Measurements from ENCODE around the gene SDCBP2. TPM values are rescaled to one million over a fixed set of nuclear protein-coding genes. Genes with fewer than 3 reads are reported as not detected.
"Not testable (repeated sequence)": the region's sequence is repeated elsewhere in the genome, so short reads cannot be mapped to it uniquely, and the experiment has no call there.

SDCBP2 gene
- total and polyA plus RNA-seq, 10 of the 15 experiments (the other 5 are each of a cell fraction or from before 2014, with no cell fraction given): 0.16 to 2.4 (median 1.1) TPM; not detected in 1

- no peak for TF ChIP-seq MTA3 (IDR thresholded peaks at IDR 0.05; ENCODE audit: borderline replicate concordance, low read length)
- no peak for TF ChIP-seq RFX5 (IDR thresholded peaks at IDR 0.05; ENCODE audit: low read depth, low read length)
- TF ChIP-seq RELA (IDR thresholded peaks at IDR 0.05; ENCODE audit: borderline replicate concordance, partially characterized antibody): no peak
- TF ChIP-seq CUX1 (IDR thresholded peaks at IDR 0.05; ENCODE audit: insufficient replicate concordance, low read depth, low read length): no peak
- TF ChIP-seq RELB (IDR thresholded peaks at IDR 0.05; ENCODE audit: low read depth): no peak
- TF ChIP-seq MEF2B (IDR thresholded peaks at IDR 0.05; ENCODE audit: partially characterized antibody, poor library complexity, severe bottlenecking): no peak
- no peak for TF ChIP-seq ZNF207 (IDR thresholded peaks at IDR 0.05; ENCODE audit: borderline replicate concordance)
- TF ChIP-seq CBFB (IDR thresholded peaks at IDR 0.05; ENCODE audit: low read depth): no peak
- no peak for TF ChIP-seq CEBPB (IDR thresholded peaks at IDR 0.05; ENCODE audit: borderline replicate concordance in 1 of 2, low read depth in 2 of 2, low read length in 2 of 2)
Observed at GRCh38 chr20:1345030-1345755, 16.3 kb upstream of the SDCBP2 start (continued).

- BruUV-seq (replicated peaks); DNase-seq (ENCODE audit: low read depth, low spot score); in situ Hi-C loops (cut with MboI); intact Hi-C loops (cut with micrococcal nuclease; ENCODE audit: unreplicated experiment); H3K4me1 ChIP-seq (ENCODE audit: control insufficient read depth, insufficient read depth, low read length); FAIRE-seq; H3K27ac ChIP-seq (ENCODE audit: control insufficient read depth, insufficient read depth); H3K27me3 ChIP-seq (replicated peaks in 1 of 2; ENCODE audit: control insufficient read depth in 2 of 2, insufficient read depth in 2 of 2, low read length in 1 of 2); H4K20me1 ChIP-seq (ENCODE audit: control insufficient read depth, insufficient read depth); ATAC-seq; H2AFZ ChIP-seq (ENCODE audit: control insufficient read depth, low read depth, low read length); H3K79me2 ChIP-seq (ENCODE audit: control insufficient read depth, insufficient read depth, low read length); H3K36me3 ChIP-seq (ENCODE audit: control insufficient read depth in 2 of 2, insufficient read depth in 2 of 2, low read length in 1 of 2); H3K9ac ChIP-seq (ENCODE audit: control insufficient read depth, insufficient read depth, low read length); RAD21 ChIA-PET (ENCODE audit: unreplicated experiment); H3K4me3 ChIP-seq; H3K4me2 ChIP-seq (ENCODE audit: control insufficient read depth, insufficient read depth); SMC1A ChIA-PET (ENCODE audit: uncharacterized antibody, unreplicated experiment); H3K9me3 ChIP-seq (replicated peaks; ENCODE audit: control insufficient read depth, insufficient read depth, low read length): not testable (repeated sequence)
- over 99% methylated on average over 8 of the region's 8 CpGs for WGBS (ENCODE audit: insufficient coverage, insufficient replicate concordance, low lambda C conversion rate, missing lambda C conversion rate)
- ChIA-PET CTCF (interaction anchor here (1.1 to 1.4 kb wide), 2 partner anchors 14 to 46 kb away, joined by 4 to 5 read pairs; no protein-coding TSS in a partner anchor), POLR2A (interaction anchor here (1.5 kb wide), 1 partner anchor 19 kb away, joined by 3 read pairs; no protein-coding TSS in a partner anchor)
Observed at GRCh38 chr20:1343446-1344124, 14.6 kb upstream of the SDCBP2 start.

All from GM12878 (cell line).